GM19035 (cell line): ENCODE results near the gene GSPT2.
"Not testable (repeated sequence)": the region's sequence is repeated elsewhere in the genome, so short reads cannot be mapped to it uniquely, and the experiment has no call there.

Experiments used
- ATAC-seq: cut with Tn5 transposase; IDR thresholded peaks from one replicate; pipeline ENCODE4 v1.9.1; 2021; ENCODE audit not compliant: unreplicated experiment

Gene GSPT2

GRCh38 chrX:51743179-51743957 lies at the start of gene GSPT2:
GSPT2 (plus strand) TSS chrX:51743442; CDS start chrX:51743627, 185 bp downstream.
- ATAC-seq: peak; percentile 92

GRCh38 chrX:51694254-51694653 lies 49.0 kb upstream of the GSPT2 start:
- ATAC-seq: no peak

- ATAC-seq: no peak
These were observed 45.8 kb upstream of the GSPT2 start for GRCh38 chrX:51697397-51697796.

- not testable (repeated sequence) for ATAC-seq
These were observed 32.7 kb upstream of the GSPT2 start, which contains the start of gene CENPVL1 for GRCh38 chrX:51710277-51711164. CENPVL1 (plus strand) TSS chrX:51710512; CDS start chrX:51710512, 0 bp downstream.

- ATAC-seq: not testable (repeated sequence)
These were observed 30.1 kb upstream of the GSPT2 start for GRCh38 chrX:51712943-51713647.

GRCh38 chrX:51728202-51728601 lies 15.0 kb upstream of the GSPT2 start:
- no peak for ATAC-seq

GRCh38 chrX:51737091-51737490 lies 6.2 kb upstream of the GSPT2 start:
- ATAC-seq: no peak

- no peak for ATAC-seq
These were observed 656 bp upstream of the GSPT2 start for GRCh38 chrX:51742586-51742985.

DNA sequence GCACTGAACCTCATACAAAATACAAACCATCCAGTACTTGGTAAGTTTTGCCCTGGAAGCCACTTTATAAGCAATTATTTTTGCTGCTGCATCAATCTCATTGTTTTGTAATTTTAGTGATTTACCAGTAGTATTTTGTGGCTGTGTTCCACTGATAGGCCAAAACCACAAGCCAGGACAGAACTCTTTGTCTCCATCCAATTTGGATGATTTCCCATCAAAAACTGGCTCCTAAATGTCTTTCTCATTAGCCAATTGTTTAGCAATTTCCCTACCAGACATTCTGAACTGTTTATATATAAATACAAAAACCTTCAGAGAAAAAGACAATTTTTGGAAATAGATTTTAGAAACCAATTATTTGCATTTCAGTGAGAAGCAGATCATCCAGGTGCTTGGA lies 4.4 kb downstream of the GSPT2 start:
- ATAC-seq: no peak

- no peak for ATAC-seq
These were observed 16.0 kb downstream of the GSPT2 start for GRCh38 chrX:51759055-51759839.

- no peak for ATAC-seq
These were observed 17.4 kb downstream of the GSPT2 start for GRCh38 chrX:51760657-51761056.

DNA sequence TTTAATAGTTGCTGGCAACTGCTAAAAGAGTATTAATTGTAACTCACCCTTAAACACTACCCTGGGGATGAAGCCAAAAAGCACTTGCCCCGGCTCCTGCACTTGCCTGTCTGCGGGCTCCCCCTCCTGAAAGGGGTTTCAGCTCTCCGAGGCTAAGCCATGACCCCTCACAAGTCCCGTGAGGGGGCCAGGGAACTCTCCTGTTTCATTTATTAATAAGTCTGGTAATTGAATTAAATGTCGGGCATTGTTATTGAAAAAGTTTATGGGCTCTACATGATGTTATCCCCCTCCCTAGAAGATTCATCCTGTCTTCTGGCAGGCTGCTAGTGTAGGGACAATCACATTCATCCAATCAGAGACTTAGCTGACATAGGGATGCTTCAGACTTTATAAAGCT lies 23.3 kb downstream of the GSPT2 start:
- ATAC-seq: no peak

DNA sequence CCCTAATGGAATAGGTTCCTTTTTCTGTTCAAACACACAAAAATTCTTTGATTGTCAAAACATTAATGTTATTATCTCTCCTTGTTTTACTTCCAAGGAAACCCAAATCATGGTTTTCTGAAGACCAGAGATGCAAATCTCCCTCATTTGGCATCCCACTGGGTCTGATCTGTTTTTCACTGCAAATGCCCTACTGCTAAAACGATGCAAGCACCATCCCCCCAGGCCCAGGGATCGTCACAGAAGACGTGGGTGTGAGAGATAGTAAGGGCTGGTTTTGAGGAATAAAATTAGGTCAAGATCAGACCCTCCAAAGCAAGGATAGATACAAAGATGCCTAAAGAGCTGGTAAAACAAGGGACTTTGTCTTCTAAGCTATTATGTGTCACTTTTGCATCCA lies 33.6 kb downstream of the GSPT2 start:
- no peak for ATAC-seq

GRCh38 chrX:51779306-51779705 lies 36.1 kb downstream of the GSPT2 start:
- ATAC-seq: no peak

GRCh38 chrX:51795136-51795535 lies 51.9 kb downstream of the GSPT2 start:
- ATAC-seq: no peak
